Peyer's patch (tissue), 4 donors: ENCODE results near the gene TBX15. TPM values are rescaled to one million over a fixed set of nuclear protein-coding genes. Genes with fewer than 3 reads are reported as not detected.

Experiments
- DNase-seq, 3 donors: peaks; one replicate each; pipeline ENCODE4 v3.0.0-alpha.2; 2017 to 2019
- H3K27ac ChIP-seq, 4 donors: fragments of 200-600 bp; sonication (generic); one replicate each; pipeline ENCODE4 v1.5.1; 2016 to 2019
- H3K27me3 ChIP-seq, 2 donors: fragments of 200-600 bp; sonication (generic); one replicate each; pipeline ENCODE4 v1.5.1; 2019
- H3K36me3 ChIP-seq, 3 donors: fragments of 200-600 bp; sonication (generic); one replicate each; pipeline ENCODE4 v1.5.1; 2016 to 2019
- H3K4me1 ChIP-seq, 4 donors: fragments of 200-600 bp; sonication (generic); one replicate each; pipeline ENCODE4 v1.5.1; 2016 to 2019
- H3K4me3 ChIP-seq, 4 donors: fragments of 200-600 bp; sonication (generic); 1 replicate in 3 of 4; 2 replicates in 1 of 4; pipeline ENCODE4 v1.5.1; 2016 to 2019; ENCODE audit warnings: mild to moderate bottlenecking in 1 of 4
- H3K9me3 ChIP-seq, 4 donors: fragments of 200-600 bp; sonication (generic); one replicate each; pipeline ENCODE4 v1.5.1; 2016 to 2019; ENCODE audit warnings: mild to moderate bottlenecking in 1 of 4
- CTCF ChIP-seq, 6 experiments: fragments of 450-650 bp in 4 of 6; fragments of 200-600 bp in 2 of 6; sonication (generic) in 1 of 6; IDR thresholded peaks; one replicate each; pipeline ENCODE4 v1.5.1; 2017 to 2019; ENCODE audit warnings: antibody characterized with exemption in 6 of 6, mild to moderate bottlenecking in 3 of 6, moderate library complexity in 1 of 6
- POLR2A ChIP-seq, 2 donors: fragments of 450-650 bp; IDR thresholded peaks; one replicate each; pipeline ENCODE4 v1.5.1; 2017; ENCODE audit warnings: antibody characterized with exemption in 2 of 2, mild to moderate bottlenecking in 2 of 2, moderate library complexity in 2 of 2
- total RNA-seq, 4 donors: library from RNA; depleted of rRNA; stranded (reverse); fragments of >200 nt; gene quantifications; one replicate each; pipeline ENCODE4 v1.1.0, GENCODE V29; 2016

TBX15 gene
- total RNA-seq, 4 donors from 2014 or later = 0.40 to 3.3 TPM; not detected in 2

- TF ChIP-seq POLR2A (IDR thresholded peaks at IDR 0.05) = no peak
- TF ChIP-seq CTCF (IDR thresholded peaks at IDR 0.05) = no peak
- no peak overlapping the region for H3K27ac ChIP-seq
- no peaks in the 10 kb centered on the region for H3K36me3 ChIP-seq
- H3K27me3 ChIP-seq = no peaks in the 10 kb centered on the region
- H3K4me1 ChIP-seq = no peaks in the 10 kb centered on the region
- no peak for DNase-seq
- H3K9me3 ChIP-seq = no peaks in the 10 kb centered on the region
- H3K4me3 ChIP-seq = no peak overlapping the region
These were observed 42.7 kb downstream of the TBX15 start for GRCh38 chr1:118945489-118945888.

GRCh38 chr1:118944546-118944945, 43.6 kb downstream of the TBX15 start:
- Histone ChIP-seq H3K27me3 (no peaks in the 10 kb centered on the region), H3K9me3 (no peaks in the 10 kb centered on the region), H3K36me3 (no peaks in the 10 kb centered on the region), H3K27ac (no peak overlapping the region), H3K4me3 (no peak overlapping the region), H3K4me1 (no peaks in the 10 kb centered on the region)
- DNase-seq = no peak
- TF ChIP-seq POLR2A (IDR thresholded peaks at IDR 0.05) (no peak), CTCF (IDR thresholded peaks at IDR 0.05) (no peak)

GRCh38 chr1:118944133-118944532, 44.0 kb downstream of the TBX15 start:
- H3K4me3 ChIP-seq = no peak overlapping the region
- H3K27me3 ChIP-seq = no peaks in the 10 kb centered on the region
- H3K36me3 ChIP-seq = no peaks in the 10 kb centered on the region
- no peaks in the 10 kb centered on the region for H3K4me1 ChIP-seq
- no peak overlapping the region for H3K27ac ChIP-seq
- TF ChIP-seq CTCF (IDR thresholded peaks at IDR 0.05) = no peak
- TF ChIP-seq POLR2A (IDR thresholded peaks at IDR 0.05) = no peak
- DNase-seq = no peak
- no peaks in the 10 kb centered on the region for H3K9me3 ChIP-seq

GRCh38 chr1:118940957-118941356, 47.2 kb downstream of the TBX15 start:
- no peaks in the 10 kb centered on the region for H3K27me3 ChIP-seq
- TF ChIP-seq CTCF (IDR thresholded peaks at IDR 0.05) (no peak), POLR2A (IDR thresholded peaks at IDR 0.05) (no peak)
- no peak for DNase-seq
- H3K9me3 ChIP-seq = no peaks in the 10 kb centered on the region
- H3K4me3 ChIP-seq = no peak overlapping the region
- no peaks in the 10 kb centered on the region for H3K36me3 ChIP-seq
- no peak overlapping the region for H3K27ac ChIP-seq
- no peaks in the 10 kb centered on the region for H3K4me1 ChIP-seq

- Histone ChIP-seq H3K4me3 (no peak overlapping the region), H3K9me3 (no peaks in the 10 kb centered on the region), H3K27me3 (no peaks in the 10 kb centered on the region), H3K27ac (no peak overlapping the region), H3K36me3 (no peaks in the 10 kb centered on the region), H3K4me1 (no peaks in the 10 kb centered on the region)
- TF ChIP-seq CTCF (IDR thresholded peaks at IDR 0.05) (no peak), POLR2A (IDR thresholded peaks at IDR 0.05) (no peak)
- DNase-seq = no peak
These were observed 50.6 kb downstream of the TBX15 start for GRCh38 chr1:118937413-118938072.

GRCh38 chr1:118934706-118935105, 53.4 kb downstream of the TBX15 start:
- H3K4me3 ChIP-seq = no peak overlapping the region
- H3K36me3 ChIP-seq = no peaks in the 10 kb centered on the region
- TF ChIP-seq POLR2A (IDR thresholded peaks at IDR 0.05) (no peak), CTCF (IDR thresholded peaks at IDR 0.05) (no peak)
- H3K4me1 ChIP-seq = no peaks in the 10 kb centered on the region
- no peak for DNase-seq
- no peak overlapping the region for H3K27ac ChIP-seq
- H3K27me3 ChIP-seq = no peaks in the 10 kb centered on the region
- no peaks in the 10 kb centered on the region for H3K9me3 ChIP-seq
